GM04504 (cell line): ENCODE results near the gene STK40.

Source experiments
- DNase-seq: peaks from one replicate; pipeline ENCODE4 v3.0.0-alpha.2; 2012; ENCODE audit warnings: low read depth

STK40 gene

GRCh38 chr1:36385410-36386264, at the start of gene STK40:
TSS of gene STK40 (minus strand) at chr1:36385924. CDS start at chr1:36361332, 24,592 bp downstream.
- peak; percentile 99 for DNase-seq

- DNase-seq = no peak
Observed at GRCh38 chr1:36433102-36433501, 47.4 kb upstream of the STK40 start.

GRCh38 chr1:36432616-36433015, 46.9 kb upstream of the STK40 start:
- DNase-seq = no peak

GRCh38 chr1:36425791-36426190, 40.1 kb upstream of the STK40 start:
- DNase-seq = no peak

DNA sequence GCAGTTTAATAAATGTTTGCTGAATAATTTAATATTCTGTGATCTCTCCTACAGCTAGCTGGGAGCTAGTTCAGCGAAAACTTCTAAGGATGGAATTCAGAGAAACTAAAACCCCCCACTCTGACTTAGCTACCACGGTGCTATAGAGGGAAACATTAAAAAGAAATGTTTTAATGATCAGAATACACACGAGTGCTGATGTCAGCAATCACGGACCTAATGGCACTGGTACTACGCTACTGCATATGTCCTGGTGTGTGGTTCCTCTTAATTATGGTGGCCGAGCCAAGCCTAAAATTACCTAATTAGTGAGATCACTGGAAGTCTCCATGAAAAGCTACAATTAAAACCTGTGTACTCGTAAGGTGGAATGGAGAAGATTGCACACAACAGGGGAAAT, 35.9 kb upstream of the STK40 start:
- DNase-seq = no peak

- DNase-seq = peak; percentile 62
Observed at GRCh38 chr1:36420836-36421317, 35.2 kb upstream of the STK40 start.

- peak; percentile 7 for DNase-seq
Observed at GRCh38 chr1:36420409-36420808, 34.7 kb upstream of the STK40 start.

DNA sequence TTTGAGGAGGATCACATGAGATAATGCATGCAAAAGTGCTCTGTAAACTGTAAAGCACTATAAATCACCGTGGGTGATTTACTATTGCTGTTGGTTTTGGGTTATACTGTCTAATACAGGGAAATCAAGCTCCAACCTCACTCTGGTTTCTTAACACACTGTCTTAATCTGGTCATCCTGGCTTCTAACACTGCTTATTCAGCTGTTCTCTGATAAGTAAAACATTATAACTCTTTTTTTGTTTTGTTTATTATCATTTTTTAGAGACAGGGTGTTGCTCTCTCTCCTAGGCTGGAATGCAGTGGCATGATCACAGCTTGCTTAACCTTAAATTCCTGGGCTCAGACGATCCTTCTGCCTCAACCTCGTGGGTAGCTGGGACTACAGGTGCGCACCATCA, 33.8 kb upstream of the STK40 start:
- DNase-seq = no peak

- no peak for DNase-seq
Observed at GRCh38 chr1:36419140-36419539, 33.4 kb upstream of the STK40 start.

DNA sequence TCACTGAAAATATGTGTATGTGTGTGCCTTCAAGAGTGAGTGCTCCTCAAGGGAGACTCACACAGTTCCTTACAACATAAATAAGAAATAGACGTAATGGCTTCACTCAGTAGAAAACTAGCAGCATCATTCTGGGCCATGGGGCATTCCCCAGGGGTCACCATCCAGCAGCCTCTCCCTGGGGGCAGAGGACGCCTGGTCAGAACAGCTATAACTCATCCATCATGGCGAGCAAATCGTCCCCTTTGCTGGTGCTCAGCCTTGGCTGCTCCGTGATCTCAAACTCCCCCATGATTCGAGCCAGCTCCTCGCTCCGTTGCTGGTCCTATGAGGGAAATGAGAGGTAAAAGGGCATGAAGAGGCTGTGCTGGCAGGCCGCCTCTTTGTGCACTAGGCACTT, 32.2 kb upstream of the STK40 start:
- no peak for DNase-seq

- no peak for DNase-seq
Observed at GRCh38 chr1:36415661-36416326, 30.1 kb upstream of the STK40 start.

- DNase-seq = no peak
Observed at GRCh38 chr1:36414384-36414783, 28.7 kb upstream of the STK40 start.

- no peak for DNase-seq
Observed at GRCh38 chr1:36411674-36412648, 26.2 kb upstream of the STK40 start.

GRCh38 chr1:36408479-36408878, 22.8 kb upstream of the STK40 start:
- no peak for DNase-seq

DNA sequence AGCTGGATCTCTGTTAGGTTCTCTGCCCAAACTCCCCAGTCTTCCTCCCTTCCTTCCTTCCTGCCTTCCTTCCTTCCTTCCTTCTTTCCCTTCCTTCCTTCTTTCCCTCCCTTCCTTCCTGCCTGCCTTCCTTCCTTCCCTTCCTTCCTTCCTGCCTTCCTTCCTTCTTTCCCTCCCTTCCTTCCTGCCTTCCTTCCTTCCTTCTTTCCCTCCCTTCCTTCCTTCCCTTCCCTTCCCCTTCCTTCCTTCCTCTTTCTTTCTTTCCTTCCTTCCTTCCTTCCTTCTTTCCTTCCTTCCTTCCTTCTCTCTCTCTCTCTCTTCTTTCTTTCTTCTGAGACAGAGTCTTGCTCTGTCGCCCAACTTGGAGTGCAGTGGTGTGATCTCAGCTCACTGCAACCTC, 20.7 kb upstream of the STK40 start:
- no peak for DNase-seq

DNA sequence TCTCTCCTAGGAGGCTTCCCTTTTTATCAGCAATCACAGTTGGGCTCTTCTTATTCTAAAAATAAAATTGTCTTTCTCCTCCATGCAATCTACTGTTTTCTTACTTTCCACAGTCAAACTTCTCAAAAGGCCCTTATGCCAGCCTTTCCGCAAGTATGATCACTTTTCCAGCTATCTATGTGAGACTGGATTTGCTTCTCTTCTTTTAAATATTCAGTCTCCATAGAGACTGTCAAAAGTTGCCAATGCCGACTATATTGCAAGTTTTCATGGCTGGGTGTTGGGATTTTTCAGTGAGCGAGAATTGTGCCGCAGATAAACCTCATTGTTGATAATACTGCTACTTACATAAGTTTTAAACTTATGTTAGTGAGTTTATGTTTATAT, 16.8 kb upstream of the STK40 start:
- DNase-seq = no peak

DNA sequence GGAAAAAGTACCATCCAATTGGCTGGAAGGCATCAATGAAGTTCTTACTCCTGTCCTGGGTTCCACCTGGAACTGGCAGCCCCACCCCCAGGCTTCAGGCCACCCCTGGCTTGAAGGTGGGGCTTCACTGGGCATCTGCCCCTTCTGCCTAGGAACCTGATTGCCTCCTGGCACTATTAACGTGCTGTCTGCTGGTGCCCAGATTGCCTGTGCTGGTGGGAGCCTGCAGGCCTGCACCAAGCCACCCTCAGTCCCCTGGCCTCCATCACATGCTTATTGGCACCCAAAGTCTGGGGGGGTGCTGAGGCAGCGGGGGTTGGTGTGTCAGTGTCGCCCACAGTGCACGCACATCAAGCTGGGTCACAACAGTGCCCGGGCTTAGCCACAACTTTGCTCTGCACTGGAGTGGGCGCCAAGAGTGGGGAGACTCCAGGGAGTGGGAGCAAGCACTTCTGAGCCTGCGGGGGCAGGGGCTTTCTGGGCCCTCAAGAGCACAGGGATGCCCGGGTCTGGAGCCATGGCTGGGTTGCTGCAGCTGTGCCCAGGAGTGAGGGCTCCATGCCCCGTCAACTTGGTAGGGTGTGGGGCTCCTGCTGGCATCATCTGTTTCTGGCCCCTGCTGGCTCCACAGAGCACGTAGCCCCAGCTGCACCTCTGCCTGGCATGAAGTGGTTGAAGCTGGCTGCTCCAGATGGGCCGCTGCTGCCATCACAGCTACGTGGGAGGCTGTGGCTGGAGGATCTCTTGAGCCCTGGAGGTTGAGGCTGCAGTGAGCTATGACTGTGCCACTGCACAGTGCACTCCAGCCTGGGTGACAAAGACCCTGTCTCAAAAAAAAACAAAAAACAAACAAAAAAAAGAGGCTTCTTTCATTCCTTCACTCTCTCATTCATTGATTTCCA, 16.1 kb upstream of the STK40 start:
- no peak for DNase-seq

GRCh38 chr1:36400825-36401601, 15.3 kb upstream of the STK40 start:
- DNase-seq = peak; percentile 90

- DNase-seq = no peak
Observed at GRCh38 chr1:36400514-36400824, 14.7 kb upstream of the STK40 start.

GRCh38 chr1:36398370-36398977, 12.8 kb upstream of the STK40 start:
- no peak for DNase-seq
